PFSK-1 (cell line): ENCODE measurements around the gene FBXO47.

Experiments
- TAF1 ChIP-seq: IDR thresholded peaks from 2 replicates; pipeline ENCODE4 v1.6.1; 2012; ENCODE audit warnings: low read length, control low read depth, borderline replicate concordance; ENCODE audit not compliant: insufficient read depth
- TF ChIP-seq, protein P1 (sequence below), 2 experiments: IDR thresholded peaks; 2 replicates each; pipeline versions ENCODE4 v1.6.1 to v1.8.0; 2011 to 2012; ENCODE audit warnings: low read depth in 2 of 2, low read length in 2 of 2, control low read depth in 1 of 2, inconsistent platforms in 1 of 2, mild to moderate bottlenecking in 1 of 2, moderate library complexity in 1 of 2; ENCODE audit not compliant: insufficient read depth in 1 of 2

GRCh38 chr17:38918129-38918913 is 48.9 kb downstream of the FBXO47 start:
- no peak for TF ChIP-seq TAF1
- TF ChIP-seq, protein P1, sequence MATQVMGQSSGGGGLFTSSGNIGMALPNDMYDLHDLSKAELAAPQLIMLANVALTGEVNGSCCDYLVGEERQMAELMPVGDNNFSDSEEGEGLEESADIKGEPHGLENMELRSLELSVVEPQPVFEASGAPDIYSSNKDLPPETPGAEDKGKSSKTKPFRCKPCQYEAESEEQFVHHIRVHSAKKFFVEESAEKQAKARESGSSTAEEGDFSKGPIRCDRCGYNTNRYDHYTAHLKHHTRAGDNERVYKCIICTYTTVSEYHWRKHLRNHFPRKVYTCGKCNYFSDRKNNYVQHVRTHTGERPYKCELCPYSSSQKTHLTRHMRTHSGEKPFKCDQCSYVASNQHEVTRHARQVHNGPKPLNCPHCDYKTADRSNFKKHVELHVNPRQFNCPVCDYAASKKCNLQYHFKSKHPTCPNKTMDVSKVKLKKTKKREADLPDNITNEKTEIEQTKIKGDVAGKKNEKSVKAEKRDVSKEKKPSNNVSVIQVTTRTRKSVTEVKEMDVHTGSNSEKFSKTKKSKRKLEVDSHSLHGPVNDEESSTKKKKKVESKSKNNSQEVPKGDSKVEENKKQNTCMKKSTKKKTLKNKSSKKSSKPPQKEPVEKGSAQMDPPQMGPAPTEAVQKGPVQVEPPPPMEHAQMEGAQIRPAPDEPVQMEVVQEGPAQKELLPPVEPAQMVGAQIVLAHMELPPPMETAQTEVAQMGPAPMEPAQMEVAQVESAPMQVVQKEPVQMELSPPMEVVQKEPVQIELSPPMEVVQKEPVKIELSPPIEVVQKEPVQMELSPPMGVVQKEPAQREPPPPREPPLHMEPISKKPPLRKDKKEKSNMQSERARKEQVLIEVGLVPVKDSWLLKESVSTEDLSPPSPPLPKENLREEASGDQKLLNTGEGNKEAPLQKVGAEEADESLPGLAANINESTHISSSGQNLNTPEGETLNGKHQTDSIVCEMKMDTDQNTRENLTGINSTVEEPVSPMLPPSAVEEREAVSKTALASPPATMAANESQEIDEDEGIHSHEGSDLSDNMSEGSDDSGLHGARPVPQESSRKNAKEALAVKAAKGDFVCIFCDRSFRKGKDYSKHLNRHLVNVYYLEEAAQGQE (IDR thresholded peaks at IDR 0.05; ENCODE audit: insufficient read depth in 1 of 2, low read depth in 2 of 2, low read length in 2 of 2), result no peak
